HG02642 (cell line): ENCODE results near the gene RPUSD2.

Experiments used
- ATAC-seq: cut with Tn5 transposase; IDR thresholded peaks from one replicate; pipeline ENCODE4 v1.9.1; 2021; ENCODE audit warnings: mild to moderate bottlenecking; ENCODE audit not compliant: unreplicated experiment, poor library complexity

RPUSD2 gene, protein sequence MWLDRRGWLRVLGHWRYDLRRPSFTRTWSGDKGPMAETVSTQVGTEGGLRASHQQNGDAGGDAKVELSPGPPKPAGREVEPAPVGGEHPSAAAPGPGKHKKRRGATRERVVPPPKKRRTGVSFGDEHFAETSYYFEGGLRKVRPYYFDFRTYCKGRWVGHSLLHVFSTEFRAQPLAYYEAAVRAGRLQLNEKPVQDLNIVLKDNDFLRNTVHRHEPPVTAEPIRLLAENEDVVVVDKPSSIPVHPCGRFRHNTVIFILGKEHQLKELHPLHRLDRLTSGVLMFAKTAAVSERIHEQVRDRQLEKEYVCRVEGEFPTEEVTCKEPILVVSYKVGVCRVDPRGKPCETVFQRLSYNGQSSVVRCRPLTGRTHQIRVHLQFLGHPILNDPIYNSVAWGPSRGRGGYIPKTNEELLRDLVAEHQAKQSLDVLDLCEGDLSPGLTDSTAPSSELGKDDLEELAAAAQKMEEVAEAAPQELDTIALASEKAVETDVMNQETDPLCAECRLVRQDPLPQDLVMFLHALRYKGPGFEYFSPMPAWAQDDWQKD

DNA sequence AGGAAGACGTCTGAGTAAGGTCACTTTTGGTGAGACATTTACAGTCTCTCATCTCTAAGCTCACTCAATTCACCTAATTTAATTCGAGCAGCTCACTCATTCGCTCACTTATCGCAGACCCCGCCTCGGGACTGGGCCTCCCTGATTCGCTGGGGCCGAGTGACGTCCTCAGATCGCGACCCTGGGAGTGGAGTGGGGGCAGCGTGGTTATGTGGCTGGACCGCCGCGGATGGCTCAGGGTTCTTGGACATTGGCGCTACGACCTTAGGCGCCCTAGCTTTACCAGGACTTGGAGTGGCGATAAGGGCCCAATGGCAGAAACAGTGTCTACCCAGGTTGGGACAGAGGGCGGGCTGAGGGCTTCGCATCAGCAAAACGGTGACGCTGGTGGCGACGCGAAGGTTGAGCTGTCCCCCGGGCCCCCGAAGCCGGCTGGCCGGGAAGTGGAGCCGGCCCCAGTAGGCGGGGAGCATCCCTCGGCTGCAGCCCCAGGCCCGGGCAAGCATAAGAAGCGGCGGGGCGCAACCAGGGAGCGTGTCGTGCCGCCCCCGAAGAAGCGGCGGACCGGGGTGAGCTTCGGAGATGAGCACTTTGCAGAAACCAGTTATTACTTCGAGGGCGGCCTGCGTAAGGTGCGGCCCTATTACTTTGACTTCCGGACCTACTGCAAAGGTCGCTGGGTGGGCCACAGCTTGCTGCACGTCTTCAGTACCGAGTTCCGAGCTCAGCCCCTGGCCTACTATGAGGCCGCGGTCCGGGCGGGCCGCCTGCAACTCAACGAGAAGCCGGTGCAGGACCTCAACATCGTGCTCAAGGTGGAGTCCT is at the start of gene RPUSD2:
RPUSD2 (plus strand) TSS at position 171 of the 825 bp plus-strand sequence; CDS start at position 210, 39 bp downstream.
- peak; percentile 54 for ATAC-seq

DNA sequence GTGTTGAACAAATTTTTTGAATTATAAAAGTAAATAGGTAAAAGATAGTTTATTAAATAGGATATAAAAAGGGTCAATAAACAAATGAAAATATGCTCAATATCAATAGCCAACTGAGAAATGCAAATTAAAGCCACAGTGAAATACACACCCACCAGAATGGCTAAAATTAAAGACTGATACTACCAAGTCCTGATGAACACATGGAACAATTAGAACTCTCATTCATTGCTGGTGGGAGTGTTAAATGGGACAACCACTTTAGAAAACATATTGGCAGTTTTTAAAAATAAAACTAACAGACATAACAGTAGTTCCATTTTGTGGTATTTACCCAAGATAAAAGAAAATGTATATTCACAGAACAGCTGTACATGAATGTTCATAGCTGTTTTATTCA is 45.5 kb upstream of the RPUSD2 start:
- ATAC-seq, result no peak

DNA sequence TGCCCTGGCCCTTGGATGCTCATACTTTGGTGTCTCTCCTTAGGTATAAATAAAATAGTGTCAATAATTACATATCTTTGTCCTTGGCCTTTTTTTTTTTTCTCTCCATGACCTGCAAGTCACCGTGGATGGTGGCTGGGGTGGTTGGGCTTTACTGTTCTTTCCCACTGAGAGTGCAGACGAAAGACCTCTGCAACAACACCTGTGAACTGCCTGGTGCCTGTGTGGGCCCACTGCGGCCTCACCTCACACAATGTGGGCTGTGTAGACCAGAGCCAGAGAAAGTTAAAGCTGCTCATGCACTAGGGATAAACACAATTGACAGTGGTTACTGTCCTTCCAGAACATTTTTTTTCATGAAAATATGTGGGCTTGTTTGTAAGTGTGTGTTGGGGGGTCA is 43.2 kb upstream of the RPUSD2 start:
- no peak for ATAC-seq

DNA sequence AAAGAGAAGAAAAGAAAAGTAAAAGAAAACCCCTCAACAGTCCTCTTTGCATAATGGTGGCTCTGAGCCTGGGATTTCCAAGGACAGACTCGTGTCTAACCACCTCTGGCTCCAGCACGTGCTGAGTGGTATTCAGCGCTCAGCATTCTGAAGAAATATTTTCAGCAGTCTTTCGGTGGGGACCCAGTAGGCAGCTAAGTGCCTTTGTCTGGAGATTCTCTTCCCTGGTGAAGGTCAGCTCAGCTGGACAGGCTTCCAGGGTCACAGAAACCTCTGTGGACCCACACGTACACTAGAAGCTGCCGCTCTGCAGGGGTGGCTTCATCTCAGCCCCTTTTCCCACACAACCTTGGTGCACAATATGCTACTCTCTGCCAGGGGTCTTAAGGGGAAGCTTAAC is 40.3 kb upstream of the RPUSD2 start:
- no peak for ATAC-seq

DNA sequence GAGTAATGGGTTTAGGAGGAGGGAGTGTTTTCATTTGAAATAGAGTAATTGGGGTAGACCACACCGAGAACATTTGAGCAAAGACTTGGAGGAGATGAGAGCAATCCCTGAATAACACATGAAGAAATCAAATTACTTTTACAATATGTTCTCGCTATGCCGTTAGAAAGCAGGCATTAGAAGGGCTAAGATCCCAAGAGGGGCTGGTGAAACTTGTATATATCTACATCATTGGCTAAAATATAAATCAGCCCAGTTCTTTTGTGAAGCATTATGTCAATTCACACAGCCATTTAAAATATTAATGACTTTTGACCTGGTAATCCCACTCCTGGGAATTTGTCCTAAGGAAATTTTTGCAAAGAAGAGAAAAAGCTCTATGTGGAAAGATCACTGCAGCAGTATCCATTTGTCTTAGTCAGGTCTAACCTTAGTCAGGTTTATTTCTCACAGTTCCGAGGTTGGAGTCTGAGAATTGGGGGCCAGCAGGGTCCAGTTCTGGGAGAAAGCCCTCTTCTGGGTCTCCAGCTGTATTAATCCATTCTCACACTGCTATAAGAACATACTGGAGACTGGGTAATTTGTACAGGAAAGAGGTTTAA is 35.2 kb upstream of the RPUSD2 start:
- no peak for ATAC-seq

DNA sequence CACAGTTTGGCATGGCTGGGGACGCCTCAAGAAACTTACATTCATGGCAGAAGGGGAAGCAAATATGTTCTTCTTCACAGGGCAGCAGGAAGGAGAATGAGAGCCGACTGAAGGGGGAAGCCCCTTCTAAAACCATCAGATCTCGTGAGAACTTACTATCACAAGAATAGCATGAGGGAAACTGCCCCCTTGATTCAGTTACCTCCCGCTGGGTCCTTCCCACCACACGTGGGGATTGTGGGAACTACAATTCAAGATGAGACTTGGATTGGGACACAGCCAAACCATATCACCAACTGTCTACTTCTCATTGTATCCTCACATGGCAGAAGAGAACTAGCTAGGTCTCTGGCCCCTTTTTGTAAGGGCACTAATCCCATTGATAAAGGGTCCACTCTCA is 34.7 kb upstream of the RPUSD2 start:
- ATAC-seq, result no peak

DNA sequence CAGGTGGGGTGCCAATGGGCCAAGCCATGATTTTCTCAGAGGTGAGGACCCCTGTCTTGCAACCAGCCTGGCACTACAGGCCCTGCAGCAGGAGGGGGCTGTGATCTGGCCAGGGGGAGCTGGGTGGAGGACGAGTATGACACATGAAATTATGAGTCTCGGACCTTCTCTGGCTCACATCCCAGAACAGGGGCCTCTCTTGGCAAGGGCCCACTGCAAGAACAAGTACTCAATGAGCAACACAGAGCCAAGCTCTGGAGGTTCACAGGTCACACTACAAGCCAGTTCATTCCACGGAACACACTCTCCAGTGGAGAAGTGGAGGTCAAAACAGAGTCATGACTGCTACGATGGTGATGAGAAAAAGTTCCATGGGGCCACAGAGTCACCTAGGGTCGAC is 32.6 kb upstream of the RPUSD2 start:
- ATAC-seq, result no peak

DNA sequence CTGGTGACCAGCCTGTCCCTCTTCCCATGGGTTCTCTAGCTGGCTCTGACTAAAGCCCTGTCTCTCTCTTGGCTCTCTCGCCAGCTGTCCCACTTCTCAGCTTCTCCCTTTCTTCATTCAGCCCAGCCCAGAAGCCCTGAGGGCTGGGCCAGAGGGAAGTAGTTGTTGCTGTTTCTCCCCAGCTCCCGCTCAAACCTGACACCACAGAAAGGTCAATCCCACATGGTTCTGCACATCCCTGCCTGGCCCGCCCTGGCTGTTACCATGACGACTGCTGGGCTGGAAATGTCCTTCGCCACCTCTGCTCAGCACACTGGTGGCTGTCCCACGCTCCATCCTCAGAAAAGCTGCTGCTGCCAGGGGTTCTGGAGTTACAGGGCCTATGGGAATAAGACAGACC is 30.1 kb upstream of the RPUSD2 start:
- ATAC-seq, result no peak

DNA sequence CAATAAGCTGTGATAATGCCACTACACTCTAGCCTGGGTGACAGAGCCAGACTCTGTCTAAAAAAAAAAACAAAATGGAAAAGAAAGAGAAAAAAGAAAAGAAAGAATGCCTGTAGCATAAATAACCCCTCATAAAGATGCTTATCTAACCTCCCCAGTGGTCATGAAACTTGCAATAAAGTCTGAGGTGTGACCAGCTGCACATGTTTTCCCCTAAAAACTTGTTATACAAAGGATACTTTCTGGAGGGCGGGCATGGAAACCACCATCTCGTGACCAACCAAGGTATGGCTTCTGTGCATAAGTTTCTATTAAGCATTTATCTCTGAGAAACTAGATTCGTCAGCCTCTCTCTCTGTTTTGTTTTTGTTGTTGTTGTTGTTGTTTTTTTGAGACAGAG is 26.0 kb upstream of the RPUSD2 start:
- no peak for ATAC-seq

DNA sequence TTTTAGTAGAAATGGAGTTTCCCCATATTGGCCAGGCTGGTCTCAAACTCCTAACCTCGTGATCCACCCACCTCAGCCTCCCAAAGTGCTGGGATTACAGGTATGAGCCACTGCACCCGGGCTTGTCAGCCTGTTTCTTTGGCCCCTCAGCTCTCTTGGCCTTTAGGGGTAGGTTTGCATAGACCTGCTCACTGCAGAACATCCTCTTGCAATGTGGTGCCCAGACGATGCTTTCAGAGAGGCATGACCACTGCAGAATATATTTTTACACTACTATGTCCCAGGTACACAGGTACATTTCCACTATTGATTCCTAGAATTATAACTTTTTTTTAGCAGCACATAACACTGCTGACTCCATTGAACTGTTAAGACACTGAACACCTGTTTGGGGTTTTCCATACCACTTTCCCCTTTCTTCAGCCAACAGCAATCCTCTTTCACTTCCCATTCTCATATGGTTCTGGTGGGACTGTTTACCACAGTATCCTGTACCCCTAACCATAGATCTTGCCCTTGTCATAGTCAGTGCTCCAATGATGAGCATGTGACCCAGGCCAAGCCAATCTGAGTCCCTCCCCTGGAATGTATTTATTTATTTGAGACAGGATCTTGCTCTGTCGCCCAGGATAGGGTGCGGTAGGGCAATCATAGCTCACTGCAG is 25.3 kb upstream of the RPUSD2 start:
- peak; percentile 70 for ATAC-seq

DNA sequence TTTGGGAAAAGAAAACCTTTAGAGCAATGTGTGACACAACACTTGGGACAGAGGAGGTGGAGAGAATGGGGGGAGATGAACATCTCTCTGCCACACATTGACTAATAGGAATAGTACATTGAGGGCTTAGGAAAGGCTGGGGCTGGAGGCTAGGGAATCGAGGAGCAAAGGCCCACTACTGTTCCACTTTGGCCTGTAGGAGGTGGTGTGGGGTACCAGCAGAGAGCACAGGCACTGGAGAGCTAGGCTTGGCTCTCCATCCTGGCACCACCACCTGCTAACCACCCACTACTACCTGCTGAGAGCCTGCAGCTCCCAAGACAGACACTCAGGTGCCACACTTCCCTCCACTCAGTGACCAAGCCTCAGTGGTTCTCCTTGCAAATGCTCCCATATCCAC is 23.6 kb upstream of the RPUSD2 start:
- no peak for ATAC-seq

DNA sequence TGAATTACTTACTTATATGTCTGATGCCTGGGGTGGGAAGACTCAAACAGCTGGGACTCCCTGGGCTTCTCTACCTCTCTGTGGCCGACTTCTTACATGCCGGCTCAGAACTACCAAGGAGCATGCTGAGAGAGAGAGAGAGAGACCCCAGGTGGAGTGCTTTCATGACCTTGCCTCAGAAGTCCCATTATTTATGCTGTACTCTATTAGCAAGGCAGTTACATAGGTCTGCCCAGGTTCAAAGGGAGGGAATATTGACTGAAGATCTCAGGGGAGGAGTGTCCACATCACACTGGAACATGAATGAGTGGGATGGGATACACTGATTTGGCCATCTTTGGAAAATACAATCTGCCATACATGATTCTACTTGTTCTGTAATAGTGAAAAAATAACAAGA is 20.5 kb upstream of the RPUSD2 start:
- no peak for ATAC-seq

DNA sequence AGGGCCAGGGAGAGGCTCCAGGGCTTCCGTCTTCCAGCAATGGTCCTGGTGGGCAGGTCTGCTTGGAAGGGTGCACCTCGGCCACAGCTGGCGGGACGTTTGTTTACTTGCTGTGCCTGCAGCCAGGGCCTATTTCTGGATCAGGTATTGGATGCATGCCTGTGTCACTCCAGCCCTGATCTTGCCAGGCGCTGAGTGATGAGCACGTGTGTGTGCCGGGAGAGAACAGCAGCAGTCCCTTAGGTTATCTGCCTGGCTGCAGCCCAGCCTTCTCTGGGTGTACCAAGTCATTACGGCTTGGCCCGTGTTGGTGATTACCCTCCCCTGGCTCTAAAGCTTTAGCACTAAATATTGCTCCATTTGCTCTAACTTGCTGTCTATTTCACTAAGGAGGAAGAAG is 19.2 kb upstream of the RPUSD2 start:
- no peak for ATAC-seq

DNA sequence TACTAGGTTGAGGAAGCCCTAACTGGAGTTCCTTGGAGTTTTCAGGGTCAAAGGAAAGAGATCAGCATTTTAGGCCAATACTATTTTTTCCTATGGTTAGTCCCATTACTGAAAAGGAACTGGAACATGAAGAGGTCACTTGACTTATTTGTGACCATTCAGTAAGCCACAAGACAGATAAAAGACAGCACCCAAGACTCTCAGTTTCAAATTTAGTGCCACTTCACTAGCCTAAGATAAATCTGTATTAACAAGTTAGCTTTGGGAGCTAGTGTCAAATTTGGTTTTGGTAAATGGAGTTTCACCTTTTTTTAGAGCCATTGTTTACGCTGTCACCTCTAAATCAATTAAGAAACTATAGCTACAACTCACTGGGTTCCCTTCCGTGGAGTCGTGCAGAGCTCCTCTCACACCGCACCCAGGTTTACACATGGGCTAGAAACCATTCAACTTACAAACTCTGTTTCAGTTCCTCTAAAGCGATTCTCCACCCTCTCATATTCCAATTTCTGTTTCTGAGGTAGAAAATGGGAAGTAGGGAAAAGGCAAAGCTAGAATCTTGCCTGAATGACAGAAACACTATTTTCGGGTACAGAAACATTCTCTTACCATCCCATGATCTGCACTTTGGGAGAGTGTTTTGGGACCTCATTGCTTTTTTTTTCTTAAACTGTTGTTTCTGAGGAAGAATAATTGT is 18.6 kb upstream of the RPUSD2 start:
- ATAC-seq, result peak; percentile 77

DNA sequence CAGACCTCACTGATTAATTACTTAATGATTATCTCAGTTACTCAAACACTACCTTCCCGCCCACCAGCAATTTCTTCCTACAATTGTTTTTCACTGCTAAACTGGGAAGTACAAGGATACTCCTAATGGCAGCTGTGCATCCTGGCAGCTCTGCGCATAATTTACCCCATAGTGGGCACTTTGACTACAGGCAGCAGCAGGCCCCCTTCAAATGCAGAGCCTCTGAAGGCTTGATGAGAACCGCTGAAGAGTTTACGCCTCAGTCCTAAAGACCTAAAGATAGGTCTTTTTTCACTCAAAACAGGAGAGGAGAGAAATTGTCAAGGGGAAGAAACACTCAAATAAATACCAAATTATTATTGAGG is 15.0 kb upstream of the RPUSD2 start:
- no peak for ATAC-seq

DNA sequence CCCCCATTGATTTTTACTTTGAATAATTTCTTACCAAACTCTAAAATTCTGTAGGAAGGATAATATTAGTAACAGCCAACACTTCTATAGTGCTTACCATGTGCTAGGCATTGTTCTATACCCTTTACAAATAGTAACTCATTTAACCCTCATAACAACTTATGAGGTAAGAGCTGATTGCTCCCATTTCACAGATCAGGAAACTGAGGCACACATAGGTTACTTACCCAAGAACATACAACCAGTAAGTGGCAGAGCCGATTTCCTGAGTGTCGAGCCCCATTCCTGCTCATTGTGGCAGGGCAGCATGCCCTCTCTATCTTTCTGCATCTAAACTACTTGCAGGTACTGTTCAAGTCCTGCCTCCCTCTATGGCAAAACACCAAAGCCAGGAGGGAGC is 13.2 kb upstream of the RPUSD2 start:
- no peak for ATAC-seq

DNA sequence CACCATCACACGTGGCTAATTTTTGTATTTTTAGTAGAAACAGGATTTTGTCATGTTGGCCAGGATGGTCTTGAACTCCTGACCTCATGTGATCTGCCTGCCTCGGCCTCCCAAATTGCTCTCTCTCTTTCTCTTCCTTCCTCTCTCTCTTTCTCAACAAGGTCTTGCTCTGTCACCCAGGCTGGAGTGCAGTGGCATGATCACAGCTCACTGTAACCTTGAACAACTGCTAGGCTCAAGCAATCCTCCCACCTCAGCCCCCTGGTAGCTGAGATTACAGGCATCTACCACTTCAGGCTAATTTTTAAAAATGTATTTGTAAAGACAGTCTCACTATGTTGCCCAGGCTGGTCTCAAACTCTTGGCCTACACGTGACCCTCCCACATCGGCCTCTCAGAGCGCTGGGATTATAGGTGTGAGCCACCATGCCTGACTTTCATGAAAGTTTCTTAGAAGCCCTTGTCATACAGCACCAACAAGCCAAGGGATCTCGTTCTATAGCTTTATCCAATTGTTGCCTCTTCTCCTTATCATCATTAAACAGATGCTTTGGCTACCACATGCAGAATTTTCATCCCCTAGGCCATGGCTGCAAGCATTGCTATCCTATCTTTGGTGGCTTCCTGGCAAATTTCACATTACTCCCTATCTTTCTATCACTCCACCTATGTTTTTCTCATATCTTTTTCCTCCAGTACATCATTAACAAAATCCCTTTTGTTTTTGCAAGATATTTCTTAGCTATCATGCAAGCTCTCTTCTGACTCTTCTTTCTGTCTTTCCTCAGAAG is 10.0 kb upstream of the RPUSD2 start:
- ATAC-seq, result no peak

DNA sequence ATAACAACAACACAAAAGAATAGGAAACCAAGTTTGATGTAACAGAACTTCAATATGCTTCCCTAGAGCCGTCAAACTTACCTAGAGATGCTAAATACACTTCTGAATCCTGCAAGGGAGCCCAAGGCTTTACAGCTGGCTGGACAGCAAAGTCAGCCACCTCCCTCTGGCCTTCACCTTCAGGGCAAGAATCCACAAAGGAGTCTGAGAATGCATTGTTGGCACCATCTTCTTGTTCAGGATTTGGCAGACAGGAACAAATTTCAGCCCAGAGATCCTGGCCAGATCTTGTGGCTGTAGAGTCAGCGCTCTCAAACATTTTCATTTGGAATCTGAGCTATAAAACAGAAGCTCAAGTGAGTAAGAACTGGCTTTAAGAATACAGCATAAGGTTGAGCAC is 6.4 kb upstream of the RPUSD2 start:
- no peak for ATAC-seq

DNA sequence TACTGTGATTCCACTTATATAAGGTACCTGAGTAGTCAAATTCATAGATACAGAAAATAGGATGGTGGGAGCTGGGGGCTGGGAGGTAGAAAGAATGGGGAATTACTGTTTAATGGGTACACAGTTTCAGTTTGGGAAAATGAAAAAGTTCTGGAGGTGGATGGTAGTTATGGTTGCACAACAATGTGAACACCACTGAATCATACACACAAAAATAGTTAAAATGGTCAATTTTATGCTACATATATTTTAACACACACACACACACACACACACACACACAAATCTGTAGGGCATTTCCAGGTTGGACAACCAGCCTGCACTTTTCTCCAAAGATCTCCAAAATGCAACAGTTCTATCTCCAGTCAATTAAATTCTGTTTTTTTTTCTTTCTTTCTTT is 5.7 kb upstream of the RPUSD2 start:
- no peak for ATAC-seq
